HG03280 (cell line): Measurements from ENCODE around the gene POU6F2.

Experiments
- ATAC-seq: cut with Tn5 transposase; IDR thresholded peaks from one replicate; pipeline ENCODE4 v1.9.1; 2021; ENCODE audit warnings: mild to moderate bottlenecking, moderate library complexity; ENCODE audit not compliant: unreplicated experiment

POU6F2 gene

DNA sequence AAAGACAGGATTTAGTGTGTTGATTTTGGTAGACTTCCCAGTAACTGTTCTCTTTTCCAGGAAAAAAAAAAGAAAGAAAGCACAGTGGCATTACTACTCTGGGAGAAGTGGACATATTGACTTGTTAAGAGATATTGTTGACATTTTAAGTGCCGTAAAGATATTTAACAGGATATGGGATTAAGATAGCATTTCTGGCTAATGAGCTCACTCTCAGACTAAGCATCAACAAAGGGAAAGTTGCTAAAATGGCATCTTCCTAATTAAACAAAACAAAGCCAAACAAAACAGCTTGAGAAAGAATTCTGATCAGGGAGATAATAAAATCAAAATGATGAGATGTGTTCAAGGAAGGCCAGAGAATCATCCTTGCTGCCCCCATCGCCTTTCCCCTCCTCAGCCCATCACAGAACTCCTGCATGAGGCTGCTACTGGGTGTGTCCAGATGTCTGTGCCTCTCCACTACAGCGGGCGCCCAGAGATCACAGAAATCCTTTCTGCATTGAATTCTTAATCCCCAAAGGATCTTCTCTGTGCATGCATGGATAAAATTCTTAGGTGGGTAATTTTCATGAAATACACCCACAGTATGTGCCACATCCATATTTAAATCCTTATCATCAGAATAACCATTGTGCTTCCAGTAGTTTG lies 270.5 kb downstream of the POU6F2 start:
- no peak for ATAC-seq

DNA sequence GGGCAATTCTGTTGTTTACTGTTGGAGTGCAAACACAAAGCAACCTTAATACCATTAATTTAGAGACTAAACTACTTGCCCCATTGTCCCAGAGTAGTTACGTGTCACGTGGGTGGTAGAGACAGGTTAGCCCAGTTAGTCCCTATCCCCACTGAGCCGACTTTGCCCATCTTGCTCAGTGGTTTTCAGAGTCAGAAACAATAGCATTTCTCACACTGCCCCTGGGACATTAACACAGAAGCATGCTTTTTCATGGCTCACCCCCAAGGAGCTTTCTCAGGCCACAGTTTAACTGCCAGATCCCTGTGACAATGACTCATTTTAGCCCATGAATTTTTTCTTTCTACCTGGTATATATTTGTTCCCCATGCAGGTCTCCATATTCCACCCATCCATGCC lies 271.0 kb downstream of the POU6F2 start:
- no peak for ATAC-seq

DNA sequence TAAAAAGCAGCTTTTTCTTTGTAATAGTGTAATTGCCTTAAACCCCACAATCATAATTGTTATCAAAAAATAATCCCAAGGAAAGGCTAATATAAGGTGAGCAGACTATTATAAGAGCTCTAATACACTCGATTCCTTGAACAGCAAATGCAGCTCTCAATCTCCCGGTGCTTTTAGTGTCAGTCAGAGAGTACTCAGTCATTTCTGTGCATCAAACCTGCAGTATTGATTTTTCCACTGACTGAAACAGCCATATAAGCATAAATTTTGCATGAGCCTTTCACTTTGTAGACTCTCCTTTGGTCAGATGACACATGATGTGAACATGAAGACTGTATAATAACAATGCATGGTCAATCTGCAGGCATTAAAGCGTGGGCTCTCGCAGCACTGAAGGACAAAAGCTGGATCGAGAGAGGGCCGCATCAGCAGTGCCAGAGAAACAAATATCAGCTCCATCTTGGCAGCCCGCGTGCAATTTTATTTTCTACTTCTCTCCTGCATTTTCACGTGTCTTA lies 272.0 kb downstream of the POU6F2 start:
- ATAC-seq, result no peak

DNA sequence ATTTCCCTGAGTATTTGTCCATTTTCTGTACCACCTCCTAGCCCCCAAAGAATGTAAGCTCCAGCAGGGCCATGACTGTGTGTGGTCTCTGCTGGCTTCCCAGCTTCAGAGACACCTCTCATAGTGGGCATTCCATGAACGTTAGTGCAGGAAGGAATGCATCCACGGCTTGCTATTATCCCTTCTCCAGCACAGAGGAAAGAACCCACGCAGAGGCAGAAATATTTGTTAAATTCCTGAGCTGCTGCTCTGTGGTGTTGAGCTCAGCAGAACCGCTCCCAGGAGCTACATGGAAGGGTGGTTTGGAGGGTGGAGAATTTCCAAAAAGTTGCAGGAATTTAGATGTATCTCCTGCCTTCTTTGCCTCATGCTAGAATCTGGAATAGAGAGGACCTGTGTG lies 275.2 kb downstream of the POU6F2 start:
- no peak for ATAC-seq

DNA sequence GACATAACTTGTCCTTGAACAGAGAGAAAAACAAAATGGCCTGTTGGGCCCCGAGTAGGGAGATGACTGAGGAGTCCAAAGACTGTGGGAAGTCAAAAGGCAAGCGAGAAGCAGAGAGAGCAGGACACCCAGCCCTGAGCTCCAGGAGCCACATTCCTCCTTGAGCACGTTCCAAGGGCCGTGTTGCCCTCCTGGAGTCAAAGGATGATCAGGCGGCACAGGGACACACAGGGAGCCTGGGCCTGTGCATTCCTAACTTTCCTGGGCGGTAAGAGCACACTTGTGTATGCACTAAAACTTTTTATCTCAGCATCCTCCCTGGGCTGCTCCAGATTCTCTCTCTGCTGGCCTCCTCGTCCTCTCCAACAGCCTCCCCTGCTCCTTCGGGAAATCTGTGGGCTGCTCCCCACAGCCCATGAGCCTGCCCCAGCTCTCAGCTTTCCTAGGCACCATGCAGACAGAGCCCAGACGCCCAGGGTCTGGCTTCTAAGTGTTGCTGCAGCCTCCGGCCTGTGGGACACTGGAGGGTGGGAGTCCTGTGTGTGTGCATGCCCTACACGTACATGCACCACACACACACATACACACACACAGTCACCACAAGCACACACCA lies 281.8 kb downstream of the POU6F2 start:
- no peak for ATAC-seq

DNA sequence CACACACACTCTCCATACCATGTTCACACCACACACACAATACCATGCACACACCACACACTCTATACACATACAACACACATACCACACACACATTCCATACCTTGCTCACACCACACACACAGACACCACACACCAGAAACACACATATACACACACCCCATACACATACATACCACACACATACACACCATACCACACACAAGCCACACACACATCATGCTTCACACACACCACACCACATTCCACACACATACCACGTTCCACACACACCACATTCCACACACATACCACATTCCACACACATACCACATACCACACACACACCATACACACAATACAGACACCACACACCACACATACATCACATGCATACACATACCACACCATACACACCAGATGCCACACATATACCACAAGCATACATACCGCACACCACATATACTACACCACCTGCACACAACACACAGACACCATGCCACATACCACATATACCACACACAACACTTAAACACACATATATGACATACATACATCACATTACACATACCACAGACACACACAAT lies 282.7 kb downstream of the POU6F2 start:
- ATAC-seq, result no peak

DNA sequence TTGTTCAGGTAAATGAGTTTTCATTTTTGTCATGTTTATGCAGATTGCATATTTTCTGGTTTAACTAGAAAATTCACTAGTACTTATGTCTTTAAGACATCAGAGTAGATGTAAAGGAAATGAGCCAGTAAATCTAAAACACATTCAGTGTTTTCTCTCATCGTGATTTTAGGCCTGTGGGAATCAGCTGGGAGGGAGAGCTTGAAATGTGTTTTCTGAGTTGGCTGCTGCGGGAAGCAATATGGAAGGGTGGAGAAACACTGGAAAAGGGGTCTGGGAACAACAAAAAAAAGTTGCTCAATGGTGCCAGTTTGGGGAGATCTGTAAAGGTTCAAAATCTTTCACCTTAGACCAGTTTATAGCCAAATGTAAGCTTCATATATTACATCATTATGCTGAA lies 284.1 kb downstream of the POU6F2 start:
- ATAC-seq, result no peak

DNA sequence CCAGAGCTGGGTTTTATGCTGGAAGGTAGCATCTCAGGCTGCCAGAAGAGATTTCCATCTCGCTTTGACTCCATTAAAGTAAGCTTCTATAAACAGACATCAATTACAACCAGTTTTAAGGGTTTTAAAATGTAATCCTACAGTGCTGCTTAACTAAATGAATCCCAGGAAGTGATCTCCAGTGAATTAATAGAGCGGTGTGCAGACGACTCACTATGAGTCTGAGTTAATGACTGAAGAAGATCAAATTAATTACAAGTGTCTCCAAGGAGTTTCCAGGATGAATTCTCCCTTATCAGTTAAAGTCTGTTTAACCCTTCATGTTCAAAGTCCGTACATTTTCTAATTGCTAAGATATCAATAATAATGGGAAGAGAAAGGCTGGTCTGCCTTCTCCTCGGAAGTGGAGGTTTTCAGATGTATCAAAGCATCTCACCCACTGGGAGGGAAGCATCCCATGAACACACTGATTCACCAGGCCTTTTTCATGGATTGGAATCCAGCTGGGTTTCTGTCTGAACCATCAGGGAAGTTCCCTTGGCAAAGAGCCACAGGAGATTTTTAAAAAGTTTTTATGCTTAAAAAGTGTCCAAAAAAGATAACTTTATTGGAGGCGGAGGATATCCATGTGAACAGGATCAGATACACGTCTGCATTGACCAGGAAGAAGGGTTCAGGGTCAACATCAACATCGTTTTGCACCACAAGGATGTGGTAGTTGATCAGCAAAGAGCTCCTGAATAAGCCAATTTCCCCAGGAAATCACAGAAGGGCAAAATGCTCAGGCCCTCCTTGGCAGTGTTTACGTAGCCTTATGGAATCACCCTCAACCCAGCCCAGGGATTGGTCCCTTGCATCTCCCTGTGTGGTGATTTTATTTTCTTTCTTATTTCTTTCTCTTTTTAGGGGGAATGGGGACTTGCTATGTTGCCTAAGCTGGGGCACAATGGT lies 288.2 kb downstream of the POU6F2 start:
- ATAC-seq, result no peak

DNA sequence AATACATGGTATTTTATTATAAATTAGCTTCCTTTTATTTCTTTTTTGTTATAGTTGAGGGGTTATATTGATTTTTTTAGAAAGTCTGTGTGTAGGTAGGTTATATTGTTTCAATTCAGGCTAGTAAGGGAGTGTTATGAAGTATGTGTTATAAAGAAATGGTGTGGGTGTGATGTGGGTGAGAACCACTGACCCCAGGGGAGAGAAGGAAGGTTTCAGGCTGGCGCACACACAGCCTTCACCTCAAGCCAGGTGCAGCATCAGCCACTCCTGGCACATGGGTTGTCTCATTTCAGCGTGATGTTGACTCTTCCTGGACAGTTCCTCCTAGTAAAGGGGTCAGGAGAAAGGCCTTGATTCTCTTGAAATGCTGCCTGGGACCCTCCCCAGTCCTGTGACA lies 291.3 kb downstream of the POU6F2 start:
- ATAC-seq, result no peak

DNA sequence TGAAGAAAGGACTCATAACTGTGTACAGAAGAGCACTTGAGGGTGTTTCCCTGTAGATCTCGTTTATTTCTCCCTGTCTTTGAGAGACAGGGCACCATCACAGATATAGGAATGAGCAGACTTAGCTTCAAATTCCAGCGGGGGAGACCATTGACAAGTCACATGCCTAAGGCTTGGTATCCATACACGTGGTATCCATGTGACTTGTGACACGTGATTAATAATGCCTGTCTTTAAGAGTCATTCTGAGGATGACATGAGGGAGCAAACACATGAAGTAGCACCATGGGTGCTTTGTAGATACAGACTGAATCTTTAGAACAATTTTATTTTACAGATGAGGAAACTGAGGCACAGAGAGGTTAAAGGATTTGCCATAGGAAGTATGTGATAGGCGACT lies 292.3 kb downstream of the POU6F2 start:
- no peak for ATAC-seq

DNA sequence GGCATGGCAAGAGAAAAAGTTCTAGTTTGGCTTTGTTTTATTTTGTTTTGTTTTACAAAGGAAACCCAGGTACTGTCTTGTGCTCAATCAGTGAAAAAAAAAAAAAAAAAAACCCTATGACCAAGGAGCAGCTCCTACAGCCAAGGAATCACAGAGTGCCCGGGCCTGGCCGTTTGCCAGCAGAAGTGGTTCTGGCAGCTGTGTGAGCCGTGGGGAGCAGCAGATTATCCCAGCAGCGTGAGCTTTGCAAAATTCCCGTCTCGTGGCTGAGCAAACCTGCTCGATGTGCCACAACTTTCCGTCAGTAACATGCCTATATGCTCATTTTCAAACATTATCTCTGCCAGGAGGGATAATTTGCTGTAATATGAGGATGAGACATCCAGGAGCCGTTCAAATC lies 293.7 kb downstream of the POU6F2 start:
- ATAC-seq, result no peak

DNA sequence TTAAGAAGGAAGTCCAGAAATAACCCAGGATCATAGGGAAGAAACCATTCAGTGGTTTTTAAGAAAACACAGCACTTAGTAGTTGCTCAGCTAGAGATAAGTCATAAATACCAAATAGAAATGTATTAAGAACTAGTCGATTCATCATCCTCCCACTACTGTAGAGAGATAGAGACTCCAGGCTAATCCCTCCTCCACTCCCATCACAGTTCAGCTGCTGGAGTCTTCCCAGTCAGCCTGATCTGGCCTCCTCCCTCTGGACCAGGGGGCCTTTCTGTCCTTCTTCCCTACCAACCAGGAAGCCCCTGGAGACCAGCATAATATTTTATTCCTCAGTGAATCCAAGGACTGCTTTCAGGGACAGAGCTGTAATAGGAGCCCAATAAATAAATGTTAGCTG lies 294.4 kb downstream of the POU6F2 start:
- ATAC-seq, result no peak

DNA sequence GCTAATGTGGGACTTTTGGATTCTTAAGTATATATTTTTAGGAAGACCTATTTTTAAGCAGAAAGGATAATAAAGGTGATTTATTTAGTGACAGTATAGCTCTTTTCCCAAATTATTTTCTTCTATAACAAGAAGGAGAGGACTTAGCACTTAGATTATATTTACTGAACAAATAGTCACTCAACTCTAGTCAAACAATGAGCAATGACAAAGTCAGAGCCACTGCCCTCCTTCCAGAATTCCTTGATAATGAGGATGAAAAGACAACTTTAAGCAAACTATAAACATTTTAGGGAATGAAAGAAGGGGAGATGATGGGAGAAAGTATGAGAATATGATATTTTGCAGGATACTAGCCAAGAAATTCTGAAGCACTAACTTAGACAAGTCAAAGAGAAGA lies 295.0 kb downstream of the POU6F2 start:
- no peak for ATAC-seq

DNA sequence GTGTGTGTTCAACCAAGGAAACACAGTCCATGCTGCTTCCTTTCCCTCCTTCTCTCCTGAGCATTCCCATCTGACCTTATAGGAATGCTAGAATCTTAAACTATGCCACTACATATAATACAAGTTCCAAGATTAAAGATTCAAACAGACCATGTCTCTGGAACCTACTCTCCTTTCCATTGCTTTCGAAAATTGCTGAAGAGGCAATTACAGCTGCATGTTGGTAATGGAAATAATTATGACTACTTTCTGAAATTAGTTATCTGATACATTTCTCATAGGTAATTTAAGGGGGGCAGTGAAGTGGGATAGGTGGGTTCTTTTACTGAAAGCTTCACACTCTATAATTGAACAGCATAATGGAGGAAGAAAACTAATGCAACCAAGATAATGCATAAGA lies 302.6 kb downstream of the POU6F2 start:
- ATAC-seq, result no peak

DNA sequence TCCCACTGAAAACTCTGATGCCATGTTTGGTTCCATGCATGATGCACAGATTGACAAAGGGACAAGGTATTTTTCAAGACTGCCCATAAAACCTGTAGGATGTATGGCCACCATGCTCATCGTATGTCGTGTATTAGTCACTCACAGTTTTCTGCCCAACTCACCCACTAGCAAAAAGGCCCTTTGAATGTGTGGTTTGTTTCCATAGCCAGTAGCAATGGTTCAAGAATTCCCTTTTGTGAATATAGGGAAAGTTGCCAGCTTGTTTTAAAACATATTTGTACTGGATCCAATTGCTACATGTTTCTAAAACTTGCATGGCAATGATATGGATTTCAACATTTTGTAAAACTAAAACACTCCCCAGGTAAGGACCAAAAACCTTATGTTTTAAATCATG lies 307.5 kb downstream of the POU6F2 start:
- no peak for ATAC-seq

DNA sequence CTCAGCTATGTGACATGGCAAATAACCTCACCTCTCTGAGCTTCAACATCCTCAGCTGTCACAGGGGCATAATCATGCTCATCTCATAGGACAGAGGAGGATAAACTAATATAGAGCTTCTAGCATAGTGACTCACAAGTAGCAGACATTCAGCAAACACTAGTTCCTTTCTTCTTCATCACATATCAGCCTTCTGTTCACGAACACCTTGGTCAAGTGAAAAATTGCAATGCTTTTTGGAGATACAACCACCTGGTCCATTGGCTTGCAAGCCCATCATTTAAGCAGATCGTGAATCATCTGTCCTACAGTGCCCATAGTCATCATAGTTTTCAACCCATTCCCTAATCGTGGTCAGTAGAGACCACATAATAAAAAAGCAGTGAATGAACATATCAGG lies 310.6 kb downstream of the POU6F2 start:
- no peak for ATAC-seq

DNA sequence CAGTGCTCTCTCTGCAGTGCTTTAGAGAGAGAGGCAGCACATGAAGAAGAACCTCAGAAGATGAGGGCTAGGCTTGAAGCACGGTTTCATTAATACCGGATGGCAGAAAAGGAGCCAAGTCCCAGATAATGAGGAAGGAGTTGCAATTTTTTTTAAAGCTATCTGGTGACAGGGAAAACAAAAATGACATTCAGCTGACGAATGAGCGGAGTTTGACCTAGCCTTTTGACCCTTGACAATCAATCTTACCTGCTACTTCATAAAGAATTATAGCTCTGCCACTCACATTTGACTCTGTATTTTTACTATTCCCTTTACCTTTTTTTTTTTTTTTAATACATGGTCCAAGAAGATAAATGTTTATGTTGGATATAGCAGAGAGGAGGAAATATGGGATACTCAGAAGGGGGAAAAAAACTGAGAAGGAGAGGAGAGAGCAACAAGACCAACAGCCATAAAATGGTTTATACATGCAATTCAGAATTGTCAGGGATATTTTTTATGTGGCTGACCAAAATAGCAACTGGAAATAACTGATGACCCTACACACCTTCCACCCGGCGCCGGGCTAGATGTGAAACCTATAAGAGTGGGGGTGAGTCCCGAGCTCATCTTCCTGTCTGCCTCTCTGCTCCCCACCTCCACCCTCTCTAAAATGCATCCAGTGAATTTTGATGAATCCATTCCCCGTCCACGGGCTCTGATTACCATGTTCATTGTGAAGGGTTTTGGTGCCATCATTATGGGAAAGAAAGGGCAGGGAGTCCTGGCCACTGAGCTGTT lies 314.1 kb downstream of the POU6F2 start:
- ATAC-seq, result no peak

DNA sequence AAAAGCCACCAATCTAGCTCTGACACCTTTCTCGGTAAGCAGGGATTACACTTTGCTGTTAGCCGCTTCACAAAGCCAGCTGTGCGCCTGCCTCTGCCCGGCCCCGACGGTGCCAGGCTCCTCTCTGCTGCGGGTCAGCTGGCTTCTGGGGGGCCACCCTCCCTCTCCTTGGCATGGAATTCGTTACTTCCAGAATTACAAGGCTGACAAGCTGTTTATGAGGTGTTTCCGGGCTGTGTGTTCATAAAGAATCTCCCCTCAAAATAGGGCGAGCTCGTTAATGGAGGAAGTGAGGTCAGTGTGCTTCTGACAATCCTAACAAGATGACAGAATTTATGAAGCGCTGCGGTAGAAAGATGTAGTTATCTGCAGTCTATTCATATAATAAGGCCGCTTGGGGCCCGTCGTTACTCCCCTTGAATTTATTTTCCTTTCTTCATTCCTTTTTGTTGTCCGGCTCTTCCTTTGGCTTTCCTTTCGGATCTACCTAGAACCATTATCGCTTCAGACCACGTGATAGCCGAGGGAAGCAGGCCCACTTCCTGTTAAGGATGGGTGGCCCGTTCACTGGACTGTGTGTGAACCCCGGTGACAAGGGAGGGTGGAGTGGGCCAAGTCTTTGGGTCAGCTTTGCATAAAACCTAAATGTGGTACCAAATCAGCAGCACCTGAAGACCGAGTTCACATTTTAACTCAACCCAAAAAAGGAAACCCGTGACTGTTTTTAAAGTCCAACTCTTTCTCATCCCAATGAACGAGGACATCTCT lies 315.5 kb downstream of the POU6F2 start:
- ATAC-seq, result no peak

DNA sequence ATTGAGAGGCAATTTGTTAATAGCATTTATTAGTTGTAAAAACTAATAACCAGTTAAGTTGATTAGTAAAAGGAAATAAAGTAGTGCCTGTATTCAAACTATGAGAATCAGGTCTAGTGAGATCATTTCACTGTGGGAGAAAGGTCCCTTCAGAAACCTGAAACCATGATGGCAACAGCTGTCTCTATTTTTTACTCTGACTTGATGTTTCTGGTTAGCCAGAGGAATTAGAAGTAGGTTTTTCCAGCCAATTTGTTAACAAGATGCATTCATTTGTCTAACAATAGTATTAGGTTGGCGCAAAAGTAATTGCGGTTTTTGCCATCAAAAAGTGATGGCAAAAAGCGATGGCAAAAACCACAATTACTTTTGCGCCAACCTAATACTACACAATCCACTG lies 316.3 kb downstream of the POU6F2 start:
- ATAC-seq, result no peak

DNA sequence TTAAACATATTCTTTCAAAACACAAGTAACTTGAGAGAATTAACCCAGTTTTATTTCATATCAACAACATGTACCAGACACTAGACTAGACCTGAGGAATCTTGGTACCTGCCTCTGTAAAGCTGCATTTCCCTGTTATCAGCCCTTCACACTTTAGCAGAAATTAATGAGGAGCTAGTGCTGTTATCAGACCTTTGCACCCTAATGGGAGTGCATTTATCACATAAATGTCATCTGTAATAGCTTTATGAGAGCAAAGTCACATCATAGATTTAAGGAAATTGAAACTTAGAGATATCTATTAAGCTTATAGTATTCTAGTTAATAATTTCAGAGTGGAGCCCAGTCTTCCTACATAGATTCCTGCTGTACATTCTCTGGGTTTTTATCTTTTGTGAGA lies 318.1 kb downstream of the POU6F2 start:
- ATAC-seq, result no peak
